HepG2 (cell line): ENCODE results near the gene PDCD10. TPM values are rescaled to one million over a fixed set of nuclear protein-coding genes. Genes with fewer than 3 reads are reported as not detected.

ENCODE experiments used
- ATAC-seq: fragments of 200-7000 bp; cut with Tn5 transposase; 3 replicates; pipeline ENCODE4 v1.9.1; 2020; ENCODE audit warnings: mild to moderate bottlenecking, moderate library complexity
- BruUV-seq: library from RNA; stranded (reverse); fragments of 400-500 nt; replicated peaks from 2 replicates; lab custom pipeline; 2021; lab: Mats Ljungman, UMichigan
- CTCF ChIA-PET: fragments of 300-600 bp; formaldehyde crosslinking; extraction: SDS; loops from one replicate; lab custom pipeline; 2021; ENCODE audit warnings: low total read pairs, inconsistent platforms, low intra/inter-chr PET ratio; lab: Yijun Ruan, JAX
- POLR2A ChIA-PET: fragments of 350-600 bp; sonication (Branson Sonifier 250); formaldehyde crosslinking; loops from one replicate; lab custom pipeline; 2020; ENCODE audit warnings: antibody characterized with exemption, inconsistent platforms; lab: Yijun Ruan, JAX
- DNase-seq: peaks from one replicate; pipeline ENCODE4 v3.0.0-alpha.2; 2015; ENCODE audit warnings: low spot score
- FAIRE-seq: peaks from 3 replicates; lab custom pipeline; 2011; peaks lifted over from hg19 to GRCh38; lab: Jason Lieb, UNC
- H2AFZ ChIP-seq: one replicate; pipeline ENCODE4 v1.6.1; 2011; ENCODE audit warnings: low read length, inconsistent platforms
- H3K27ac ChIP-seq: fragments of 300-600 bp; 3 replicates; pipeline ENCODE4 v1.8.0; 2011; ENCODE audit warnings: mixed run types, mild to moderate bottlenecking, mixed read lengths, low read length, inconsistent platforms; ENCODE audit not compliant: insufficient read depth; ENCODE audit errors: extremely low read length
- H3K27me3 ChIP-seq, 2 experiments: fragments of 200-600 bp in 1 of 2; 2 replicates in 1 of 2; 3 replicates in 1 of 2; pipeline versions ENCODE4 v1.6.0 to v1.8.0; 2011; ENCODE audit warnings: low read length in 2 of 2, mild to moderate bottlenecking in 2 of 2, moderate library complexity in 2 of 2, inconsistent platforms in 1 of 2; ENCODE audit not compliant: insufficient read depth in 2 of 2, control insufficient read depth in 1 of 2
- H3K36me3 ChIP-seq, 2 experiments: fragments of 200-600 bp in 1 of 2; replicated peaks in 1 of 2; 2 replicates in 1 of 2; 3 replicates in 1 of 2; pipeline versions ENCODE4 v1.5.1 to v1.8.0; 2011; ENCODE audit warnings: low read length in 2 of 2, inconsistent platforms in 1 of 2; ENCODE audit not compliant: insufficient read depth in 2 of 2, control insufficient read depth in 1 of 2
- H3K4me1 ChIP-seq: 2 replicates; pipeline ENCODE4 v1.5.1; 2012; ENCODE audit warnings: low read length, inconsistent platforms; ENCODE audit not compliant: insufficient read depth
- H3K4me2 ChIP-seq: 2 replicates; pipeline ENCODE4 v1.6.0; 2011; ENCODE audit warnings: low read depth, low read length, inconsistent platforms
- H3K4me3 ChIP-seq, 3 experiments: fragments of 200-600 bp in 1 of 3; sonication (generic), shearing (Covaris generic) in 1 of 3; replicated peaks in 1 of 3; 2 replicates each; pipeline ENCODE4 v1.5.1; 2011 to 2016; ENCODE audit warnings: low read length in 3 of 3, inconsistent platforms in 2 of 3, low read depth in 2 of 3, mild to moderate bottlenecking in 2 of 3, control low read depth in 1 of 3, mixed read lengths in 1 of 3; ENCODE audit not compliant: insufficient read depth in 1 of 3
- H3K79me2 ChIP-seq: one replicate; pipeline ENCODE4 v1.6.1; 2011; ENCODE audit warnings: low read length, inconsistent platforms; ENCODE audit not compliant: insufficient read depth
- H3K9ac ChIP-seq: 2 replicates; pipeline ENCODE4 v1.6.0; 2011; ENCODE audit warnings: mild to moderate bottlenecking, low read depth, low read length, inconsistent platforms; ENCODE audit not compliant: insufficient read depth
- H3K9me3 ChIP-seq: 2 replicates; pipeline ENCODE4 v1.5.1; 2012; ENCODE audit warnings: mild to moderate bottlenecking, low read length
- H4K20me1 ChIP-seq: 2 replicates; pipeline ENCODE4 v1.6.0; 2011; ENCODE audit warnings: inconsistent platforms, mild to moderate bottlenecking, low read length, moderate library complexity; ENCODE audit not compliant: insufficient read depth
- BCL6 ChIP-seq: IDR thresholded peaks from 2 replicates; pipeline ENCODE4 v1.6.1; 2016; ENCODE audit warnings: missing genetic modification reagents, missing compliant biosample characterization
- EEA1 ChIP-seq: sonication (generic); formaldehyde crosslinking; IDR thresholded peaks from 2 replicates; pipeline ENCODE4 v1.5.1; 2020; ENCODE audit warnings: mild to moderate bottlenecking, missing genetic modification reagents, borderline replicate concordance
- ETS1 ChIP-seq: sonication (generic); formaldehyde crosslinking; IDR thresholded peaks from 2 replicates; pipeline ENCODE4 v1.4.0; 2020; ENCODE audit warnings: missing genetic modification reagents
- HNF4A ChIP-seq: sonication (generic); formaldehyde crosslinking; IDR thresholded peaks from 2 replicates; pipeline ENCODE4 v1.4.0; 2020; ENCODE audit warnings: missing genetic modification reagents
- HNRNPH1 ChIP-seq: fragments of 200-400 bp; formaldehyde crosslinking; optimal IDR thresholded peaks from 2 replicates; pipeline ENCODE3; 2017; ENCODE audit warnings: mild to moderate bottlenecking, low read depth, low read length
- HNRNPLL ChIP-seq: fragments of 200-400 bp; formaldehyde crosslinking; IDR thresholded peaks from 2 replicates; pipeline ENCODE4 v1.6.1; 2017; ENCODE audit warnings: mild to moderate bottlenecking, low read depth, low read length; ENCODE audit not compliant: poor library complexity, severe bottlenecking
- HOMEZ ChIP-seq: IDR thresholded peaks from 2 replicates; pipeline ENCODE4 v1.6.1; 2016; ENCODE audit warnings: low read depth
- JARID2 ChIP-seq: sonication (generic); formaldehyde crosslinking; IDR thresholded peaks from 2 replicates; pipeline ENCODE4 v1.8.1; 2023; ENCODE audit warnings: missing genetic modification reagents, inconsistent platforms; ENCODE audit not compliant: insufficient replicate concordance
- LRRFIP1 ChIP-seq: sonication (generic); formaldehyde crosslinking; conservative IDR thresholded peaks from 2 replicates; pipeline ENCODE4 v1.4.0; 2020; ENCODE audit warnings: missing genetic modification reagents
- NKX3-1 ChIP-seq: sonication (generic); formaldehyde crosslinking; IDR thresholded peaks from 2 replicates; pipeline ENCODE4 v1.5.0; 2020; ENCODE audit warnings: missing genetic modification reagents
- PHB2 ChIP-seq: fragments of 450-650 bp; IDR thresholded peaks from 2 replicates; pipeline ENCODE4 v1.6.1; 2018; ENCODE audit not compliant: partially characterized antibody
- ZNF83 ChIP-seq: sonication (generic); formaldehyde crosslinking; IDR thresholded peaks from 2 replicates; pipeline ENCODE4 v1.4.0; 2020; ENCODE audit warnings: missing genetic modification reagents, mild to moderate bottlenecking, borderline replicate concordance
- WGBS: methylation state at CpG from one replicate; pipeline ENCODE4 v1.1.6; 2017; ENCODE audit warnings: low lambda C conversion rate; 5-methylcytosine and 5-hydroxymethylcytosine counted together
- in situ Hi-C: cut with HindIII; loops from 2 replicates; pipeline ENCODE4 v1.10.0; 2017; ENCODE audit warnings: low pct_unique_long_range_greater_than_20kb; ENCODE audit not compliant: extremely low pct_ligation_motif_present
- intact Hi-C: fragments of 100-400 bp; cut with micrococcal nuclease; formaldehyde crosslinking; loops from one replicate; pipeline ENCODE4 v1.10.0; 2022; ENCODE audit not compliant: unreplicated experiment
- polyA plus RNA-seq, 8 experiments: library from polyadenylated mRNA; depleted of rRNA in 3 of 8; stranded (reverse) in 7 of 8; unstranded in 1 of 8; fragments of >200 nt; fragmentation: Illumina TruSeq in 4 of 8; extraction: Trizol in 4 of 8; gene quantifications; 2 replicates each; pipeline versions ENCODE4 v1.2.1 to v1.2.3, GENCODE V29; 2011 to 2016; ENCODE audit warnings: low read depth in 4 of 8, missing spikeins in 1 of 8, mixed read lengths in 1 of 8; ENCODE audit not compliant: insufficient read depth in 1 of 8
- total RNA-seq, 5 experiments: library from RNA; depleted of rRNA; stranded (reverse); fragments of >200 nt; fragmentation: Illumina TruSeq; extraction: Trizol; gene quantifications; 2 replicates each; pipeline ENCODE4 v1.2.3, GENCODE V29; 2016; ENCODE audit warnings: low read depth in 1 of 5
- TF ChIP-seq, protein P1 (sequence below): sonication (generic); formaldehyde crosslinking; IDR thresholded peaks from 2 replicates; pipeline ENCODE4 v1.9.0; 2022; ENCODE audit warnings: low read depth, missing genetic modification reagents
- TF ChIP-seq, protein P2 (sequence below): sonication (generic); formaldehyde crosslinking; IDR thresholded peaks from 2 replicates; pipeline ENCODE4 v1.4.0; 2020; ENCODE audit warnings: mild to moderate bottlenecking, missing genetic modification reagents
- TF ChIP-seq, protein P3 (sequence below): fragments of 450-650 bp; IDR thresholded peaks from 2 replicates; pipeline ENCODE4 v1.6.1; 2017

The PDCD10 gene
- total and polyA plus RNA-seq, 2 of the 13 experiments (the other 11 are each of a cell fraction or from before 2014, with no cell fraction given), result 48.5 to 53.9 TPM

GRCh38 chr3:167712445-167712844 lies 22.2 kb downstream of the PDCD10 start (continued):
- TF ChIP-seq JARID2 (CRISPR knock-in tag) (no peak), ZNF83 (CRISPR knock-in tag) (no peak), PHB2 (no peak)

GRCh38 chr3:167711439-167711838 lies 23.3 kb downstream of the PDCD10 start:
- CTCF ChIA-PET, result no interaction called here
- Histone ChIP-seq H4K20me1 (0 out of 2 replicates have a peak, but pooled peaks cover 4% of the 10 kb centered on the region), H2AFZ (no peak overlapping the region), H3K4me2 (no peak overlapping the region), H3K36me3 (peaks cover 9 to 32% of the 10 kb centered on the region in 2 experiments), H3K79me2 (peaks cover 53% of the 10 kb centered on the region), H3K4me3 (no peak overlapping the region), H3K27ac (no peak overlapping the region), H3K9me3 (no peaks in the 10 kb centered on the region), H3K9ac (no peak overlapping the region), H3K27me3 (no peaks in the 10 kb centered on the region)
- FAIRE-seq (no peak), DNase-seq (no peak), ATAC-seq (no peak)
- in situ Hi-C loops (no loop called here), intact Hi-C loops (no loop called here)
- BruUV-seq, result no TSS peak
- POLR2A ChIA-PET, result interaction anchor here (2.0 kb wide), 1 partner anchor 24 kb away, joined by 4 read pairs; the partner anchor contains the start of gene SERPINI1
- 97% methylated on average over 1 of the region's 1 CpG for WGBS
- TF ChIP-seq, protein P1, sequence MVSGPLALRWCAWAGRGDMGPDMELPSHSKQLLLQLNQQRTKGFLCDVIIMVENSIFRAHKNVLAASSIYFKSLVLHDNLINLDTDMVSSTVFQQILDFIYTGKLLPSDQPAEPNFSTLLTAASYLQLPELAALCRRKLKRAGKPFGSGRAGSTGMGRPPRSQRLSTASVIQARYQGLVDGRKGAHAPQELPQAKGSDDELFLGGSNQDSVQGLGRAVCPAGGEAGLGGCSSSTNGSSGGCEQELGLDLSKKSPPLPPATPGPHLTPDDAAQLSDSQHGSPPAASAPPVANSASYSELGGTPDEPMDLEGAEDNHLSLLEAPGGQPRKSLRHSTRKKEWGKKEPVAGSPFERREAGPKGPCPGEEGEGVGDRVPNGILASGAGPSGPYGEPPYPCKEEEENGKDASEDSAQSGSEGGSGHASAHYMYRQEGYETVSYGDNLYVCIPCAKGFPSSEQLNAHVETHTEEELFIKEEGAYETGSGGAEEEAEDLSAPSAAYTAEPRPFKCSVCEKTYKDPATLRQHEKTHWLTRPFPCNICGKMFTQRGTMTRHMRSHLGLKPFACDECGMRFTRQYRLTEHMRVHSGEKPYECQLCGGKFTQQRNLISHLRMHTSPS (CRISPR knock-in tag), result no peak
- TF ChIP-seq HNRNPH1 (no peak), BCL6 (no peak), HOMEZ (CRISPR knock-in tag) (no peak), ETS1 (no peak), EEA1 (CRISPR knock-in tag) (no peak), NKX3-1 (no peak), LRRFIP1 (CRISPR knock-in tag) (no peak), HNRNPLL (no peak), HNF4A (CRISPR knock-in tag) (no peak)
- TF ChIP-seq, protein P2, sequence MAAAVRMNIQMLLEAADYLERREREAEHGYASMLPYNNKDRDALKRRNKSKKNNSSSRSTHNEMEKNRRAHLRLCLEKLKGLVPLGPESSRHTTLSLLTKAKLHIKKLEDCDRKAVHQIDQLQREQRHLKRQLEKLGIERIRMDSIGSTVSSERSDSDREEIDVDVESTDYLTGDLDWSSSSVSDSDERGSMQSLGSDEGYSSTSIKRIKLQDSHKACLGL (CRISPR knock-in tag), result no peak
- TF ChIP-seq, protein P3, sequence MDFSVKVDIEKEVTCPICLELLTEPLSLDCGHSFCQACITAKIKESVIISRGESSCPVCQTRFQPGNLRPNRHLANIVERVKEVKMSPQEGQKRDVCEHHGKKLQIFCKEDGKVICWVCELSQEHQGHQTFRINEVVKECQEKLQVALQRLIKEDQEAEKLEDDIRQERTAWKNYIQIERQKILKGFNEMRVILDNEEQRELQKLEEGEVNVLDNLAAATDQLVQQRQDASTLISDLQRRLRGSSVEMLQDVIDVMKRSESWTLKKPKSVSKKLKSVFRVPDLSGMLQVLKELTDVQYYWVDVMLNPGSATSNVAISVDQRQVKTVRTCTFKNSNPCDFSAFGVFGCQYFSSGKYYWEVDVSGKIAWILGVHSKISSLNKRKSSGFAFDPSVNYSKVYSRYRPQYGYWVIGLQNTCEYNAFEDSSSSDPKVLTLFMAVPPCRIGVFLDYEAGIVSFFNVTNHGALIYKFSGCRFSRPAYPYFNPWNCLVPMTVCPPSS, result no peak
- TF ChIP-seq, all 625 proteins: peak for 0
- no peaks in the 10 kb centered on the region for H3K4me1 ChIP-seq
